Left renal cortex interstitium (tissue), 4 donors: ENCODE data around the gene ULK4. TPM values are rescaled to one million over a fixed set of nuclear protein-coding genes. Genes with fewer than 3 reads are reported as not detected.
"Not testable (repeated sequence)": the region's sequence is repeated elsewhere in the genome, so short reads cannot be mapped to it uniquely, and the experiment has no call there.

Experiments
- DNase-seq, 4 donors: peaks; one replicate each; pipeline ENCODE4 v3.0.0-alpha.2; 2013; ENCODE audit warnings: low read depth in 4 of 4, low spot score in 2 of 4, missing footprints in 1 of 4
- polyA plus RNA-seq, 4 donors: library from polyadenylated mRNA; unstranded; fragments of 120-200 nt; gene quantifications; one replicate each; pipeline ENCODE4 v1.2.1, GENCODE V29; 2013; ENCODE audit not compliant: insufficient read length in 4 of 4

ULK4 gene
- polyA plus RNA-seq, 4 donors = 3.7 to 5.2 (median 5.1) TPM

- no peak for DNase-seq
These were observed 87.9 kb downstream of the ULK4 start for GRCh38 chr3:41874022-41874421.

GRCh38 chr3:41872157-41872556 is 89.7 kb downstream of the ULK4 start:
- DNase-seq = no peak

GRCh38 chr3:41867533-41867932 is 94.4 kb downstream of the ULK4 start:
- no peak for DNase-seq

GRCh38 chr3:41866298-41866697 is 95.6 kb downstream of the ULK4 start:
- no peak for DNase-seq

- no peak for DNase-seq
These were observed 98.9 kb downstream of the ULK4 start for GRCh38 chr3:41863024-41863423.

- DNase-seq = not testable (repeated sequence)
These were observed 101.4 kb downstream of the ULK4 start for GRCh38 chr3:41860489-41860888.

- DNase-seq = no peak
These were observed 106.9 kb downstream of the ULK4 start for GRCh38 chr3:41854956-41855355.

GRCh38 chr3:41853540-41854196 is 108.2 kb downstream of the ULK4 start:
- DNase-seq = no peak

- DNase-seq = no peak
These were observed 112.9 kb downstream of the ULK4 start for GRCh38 chr3:41848753-41849574.

GRCh38 chr3:41847679-41848078 is 114.2 kb downstream of the ULK4 start:
- DNase-seq = no peak

- no peak for DNase-seq
These were observed 115.1 kb downstream of the ULK4 start for GRCh38 chr3:41846850-41847249.

GRCh38 chr3:41845826-41846225 is 116.1 kb downstream of the ULK4 start:
- no peak for DNase-seq

- not testable (repeated sequence) for DNase-seq
These were observed 117.6 kb downstream of the ULK4 start for GRCh38 chr3:41844256-41844655.

GRCh38 chr3:41840936-41841668 is 120.8 kb downstream of the ULK4 start:
- not testable (repeated sequence) for DNase-seq

- no peak for DNase-seq
These were observed 125.4 kb downstream of the ULK4 start for GRCh38 chr3:41836360-41837134.

- DNase-seq = no peak
These were observed 128.3 kb downstream of the ULK4 start for GRCh38 chr3:41833628-41834027.

GRCh38 chr3:41819236-41819635 is 142.7 kb downstream of the ULK4 start:
- DNase-seq = no peak

GRCh38 chr3:41808618-41809017 is 153.3 kb downstream of the ULK4 start:
- DNase-seq = no peak

- no peak for DNase-seq
These were observed 153.8 kb downstream of the ULK4 start for GRCh38 chr3:41808152-41808551.

- DNase-seq = no peak
These were observed 166.9 kb downstream of the ULK4 start for GRCh38 chr3:41794748-41795589.
